Lower leg skin (tissue), 3 donors: Measurements from ENCODE around the gene FHAD1.

Experiments
- POLR2A ChIP-seq, 2 donors: fragments of 450-650 bp; IDR thresholded peaks; one replicate each; pipeline ENCODE4 v1.6.1; 2016 to 2017; ENCODE audit warnings: antibody characterized with exemption in 2 of 2, mild to moderate bottlenecking in 1 of 2, moderate library complexity in 1 of 2
- TF ChIP-seq, protein P1 (sequence below), 3 donors: fragments of 450-650 bp; IDR thresholded peaks; one replicate each; pipeline ENCODE4 v1.5.1; 2016; ENCODE audit warnings: antibody characterized with exemption in 3 of 3, mild to moderate bottlenecking in 3 of 3, moderate library complexity in 2 of 3

DNA sequence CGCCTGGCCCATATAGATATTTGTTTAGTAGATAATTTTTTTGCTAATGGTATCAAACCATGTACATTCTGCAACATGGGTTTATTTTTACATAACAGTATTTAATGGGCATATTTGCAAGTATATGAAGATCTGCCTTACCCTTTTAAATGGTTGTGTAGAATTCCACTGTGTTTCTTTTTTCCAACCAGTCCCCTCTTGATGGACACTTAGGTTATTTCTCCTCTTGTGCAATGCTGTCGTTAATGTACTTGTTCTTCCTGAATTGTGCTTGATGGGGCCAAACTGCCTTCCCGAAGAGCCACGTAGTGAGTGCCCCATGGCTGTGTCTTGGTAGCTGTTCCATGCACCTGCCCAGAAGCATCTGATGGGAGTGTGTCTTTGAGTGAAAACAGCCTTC lies 123.2 kb downstream of the FHAD1 start:
- TF ChIP-seq, protein P1, sequence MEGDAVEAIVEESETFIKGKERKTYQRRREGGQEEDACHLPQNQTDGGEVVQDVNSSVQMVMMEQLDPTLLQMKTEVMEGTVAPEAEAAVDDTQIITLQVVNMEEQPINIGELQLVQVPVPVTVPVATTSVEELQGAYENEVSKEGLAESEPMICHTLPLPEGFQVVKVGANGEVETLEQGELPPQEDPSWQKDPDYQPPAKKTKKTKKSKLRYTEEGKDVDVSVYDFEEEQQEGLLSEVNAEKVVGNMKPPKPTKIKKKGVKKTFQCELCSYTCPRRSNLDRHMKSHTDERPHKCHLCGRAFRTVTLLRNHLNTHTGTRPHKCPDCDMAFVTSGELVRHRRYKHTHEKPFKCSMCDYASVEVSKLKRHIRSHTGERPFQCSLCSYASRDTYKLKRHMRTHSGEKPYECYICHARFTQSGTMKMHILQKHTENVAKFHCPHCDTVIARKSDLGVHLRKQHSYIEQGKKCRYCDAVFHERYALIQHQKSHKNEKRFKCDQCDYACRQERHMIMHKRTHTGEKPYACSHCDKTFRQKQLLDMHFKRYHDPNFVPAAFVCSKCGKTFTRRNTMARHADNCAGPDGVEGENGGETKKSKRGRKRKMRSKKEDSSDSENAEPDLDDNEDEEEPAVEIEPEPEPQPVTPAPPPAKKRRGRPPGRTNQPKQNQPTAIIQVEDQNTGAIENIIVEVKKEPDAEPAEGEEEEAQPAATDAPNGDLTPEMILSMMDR (IDR thresholded peaks at IDR 0.05), result no peak
- TF ChIP-seq POLR2A (IDR thresholded peaks at IDR 0.05), result no peak
